GM21529 (cell line): ENCODE results near the gene KIF13A.

Source experiments
- ATAC-seq: cut with Tn5 transposase; IDR thresholded peaks from one replicate; pipeline ENCODE4 v1.9.1; 2021; ENCODE audit not compliant: unreplicated experiment

Gene KIF13A

GRCh38 chr6:17730078-17730704 is 257.2 kb downstream of the KIF13A start:
- no peak for ATAC-seq

GRCh38 chr6:17729223-17730077 is 258.0 kb downstream of the KIF13A start:
- ATAC-seq, result no peak

GRCh38 chr6:17728551-17729222 is 258.7 kb downstream of the KIF13A start:
- ATAC-seq, result no peak

GRCh38 chr6:17725083-17725482 is 262.4 kb downstream of the KIF13A start:
- no peak for ATAC-seq

- ATAC-seq, result no peak
Measured at GRCh38 chr6:17724341-17724740, 263.1 kb downstream of the KIF13A start.

- no peak for ATAC-seq
Measured at GRCh38 chr6:17721671-17722070, 265.8 kb downstream of the KIF13A start.

- no peak for ATAC-seq
Measured at GRCh38 chr6:17719323-17720041, 268.0 kb downstream of the KIF13A start.

- no peak for ATAC-seq
Measured at GRCh38 chr6:17716221-17716620, 271.2 kb downstream of the KIF13A start.

GRCh38 chr6:17714879-17715851 is 272.3 kb downstream of the KIF13A start:
- peak; percentile 84 for ATAC-seq

GRCh38 chr6:17714177-17714576 is 273.3 kb downstream of the KIF13A start:
- no peak for ATAC-seq

- no peak for ATAC-seq
Measured at GRCh38 chr6:17712576-17712975, 274.9 kb downstream of the KIF13A start.

GRCh38 chr6:17710331-17710730 is 277.1 kb downstream of the KIF13A start:
- no peak for ATAC-seq

GRCh38 chr6:17709476-17709875 is 278.0 kb downstream of the KIF13A start:
- ATAC-seq, result no peak
